HG03378 (cell line): ENCODE results near the gene GPRIN3.
"Not testable (repeated sequence)": the region's sequence is repeated elsewhere in the genome, so short reads cannot be mapped to it uniquely, and the experiment has no call there.

Experiments
- ATAC-seq: cut with Tn5 transposase; IDR thresholded peaks from one replicate; pipeline ENCODE4 v1.9.1; 2021; ENCODE audit warnings: mild to moderate bottlenecking, moderate library complexity; ENCODE audit not compliant: unreplicated experiment

The GPRIN3 gene

DNA sequence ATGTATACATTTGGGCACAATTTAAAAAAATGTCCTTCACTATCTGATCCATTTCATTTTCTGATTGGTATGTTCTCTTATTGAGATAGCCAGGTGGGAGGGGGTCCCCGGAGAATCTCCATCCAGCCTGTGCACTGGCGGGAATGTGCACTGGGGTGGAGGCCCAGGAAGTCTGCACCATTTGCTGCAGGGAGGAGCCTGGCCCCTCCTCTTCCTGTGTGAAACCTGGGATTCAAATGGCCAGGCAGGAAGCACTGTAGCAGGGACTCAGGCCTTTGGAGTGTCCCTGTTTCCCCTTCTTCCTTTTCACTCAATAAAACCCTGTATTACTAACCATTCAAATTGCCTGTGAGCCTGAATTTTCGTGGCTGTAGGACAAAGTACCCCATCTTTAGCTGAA is 44.3 kb downstream of the GPRIN3 start:
- no peak for ATAC-seq

DNA sequence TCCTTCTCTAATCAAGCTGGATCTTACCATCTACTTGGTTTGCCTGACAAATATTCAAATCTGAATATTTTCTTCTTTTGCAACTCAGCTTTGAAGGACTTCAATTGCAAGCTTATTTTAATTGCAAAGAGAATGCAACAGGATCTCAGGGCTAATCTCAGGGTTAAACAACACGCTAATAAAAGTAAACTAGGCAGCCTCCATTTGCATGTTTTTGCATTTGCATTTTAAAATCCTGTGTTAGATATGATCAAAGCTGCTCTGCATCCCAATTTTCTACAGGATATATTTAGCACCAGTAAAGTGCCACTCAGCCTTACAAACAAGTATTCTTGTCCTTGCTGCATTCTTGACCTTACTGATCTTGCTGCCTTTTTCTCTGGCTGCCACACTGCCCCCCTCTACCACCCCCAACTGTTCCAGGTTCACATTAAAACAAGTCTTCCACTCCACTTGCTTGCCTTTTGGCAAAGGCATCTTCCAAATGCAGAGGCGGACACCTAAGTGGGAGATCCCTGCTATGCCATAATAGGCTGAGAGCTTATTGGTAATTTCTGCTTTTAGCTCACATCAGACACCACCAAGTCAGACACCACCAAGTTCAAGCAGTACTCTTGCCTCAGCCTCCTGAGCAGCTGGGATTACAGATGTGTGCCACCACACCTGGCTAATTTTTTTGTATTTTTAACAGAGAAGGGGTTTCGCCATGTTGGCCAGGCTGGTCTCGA is 48.1 kb downstream of the GPRIN3 start:
- ATAC-seq = no peak

DNA sequence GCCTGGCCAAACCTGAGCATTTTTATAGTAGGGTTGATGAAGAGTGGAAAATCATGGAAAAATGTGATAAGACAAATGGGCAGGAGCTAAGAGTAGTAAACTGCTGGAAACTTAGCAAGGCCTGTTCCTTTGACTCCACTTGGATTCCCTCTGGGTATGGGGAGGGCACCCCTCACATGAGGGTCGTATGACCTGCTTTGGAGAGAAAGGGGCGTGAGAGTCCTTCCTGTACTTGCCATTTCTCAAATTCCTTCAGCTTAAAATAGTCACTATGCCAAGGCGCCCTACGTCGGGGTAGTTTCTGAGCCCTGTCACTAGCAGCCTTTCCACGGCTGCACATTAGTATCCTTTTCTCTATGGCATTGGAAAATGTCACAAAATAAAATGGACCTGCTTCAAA is 49.1 kb downstream of the GPRIN3 start:
- ATAC-seq = no peak

DNA sequence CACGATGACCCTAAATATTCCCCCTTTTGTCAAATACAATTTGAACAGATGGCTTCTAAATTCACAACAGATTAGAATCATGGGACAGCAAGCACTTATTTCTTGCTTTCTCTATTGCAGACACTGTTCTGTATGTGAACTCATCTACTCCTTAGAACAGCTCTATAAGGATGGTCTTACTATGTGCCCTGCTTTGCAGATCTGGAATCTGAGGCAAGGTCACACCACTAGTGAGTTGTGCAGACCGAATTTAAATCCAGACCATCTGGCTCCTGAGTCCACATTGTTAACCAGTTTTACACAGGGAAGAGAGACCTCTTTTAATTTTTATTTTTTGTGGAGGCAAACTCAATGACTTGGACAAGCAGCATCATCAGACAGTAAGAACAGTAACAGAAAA is 50.2 kb downstream of the GPRIN3 start:
- ATAC-seq = no peak

DNA sequence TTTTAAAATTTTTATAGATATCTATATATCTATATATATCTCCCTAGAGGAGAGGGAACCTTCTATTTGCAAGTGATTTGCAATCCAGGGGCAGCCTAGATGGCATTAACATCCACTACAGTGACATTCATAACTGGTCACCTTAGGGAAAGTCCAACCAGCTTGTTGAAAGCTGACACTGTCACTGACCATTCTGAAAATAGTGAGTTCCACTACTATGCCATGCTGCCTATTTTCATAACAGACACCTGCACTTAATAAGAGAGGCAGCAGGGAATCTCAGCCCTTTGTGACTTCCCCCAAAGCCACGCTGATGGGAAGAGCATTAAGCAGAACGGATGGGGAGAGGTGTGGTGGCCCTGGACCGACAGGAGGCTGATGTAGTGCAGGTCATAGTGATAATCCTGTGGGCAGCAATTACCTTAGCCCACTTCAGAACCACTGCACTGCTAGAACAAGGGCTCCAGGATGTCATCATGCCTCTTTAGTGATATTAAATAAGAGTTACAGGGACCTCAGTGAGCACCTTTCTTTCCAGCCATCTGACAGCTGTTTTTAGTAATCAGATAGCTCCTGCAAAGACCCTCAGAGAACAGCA is 51.3 kb downstream of the GPRIN3 start:
- no peak for ATAC-seq

DNA sequence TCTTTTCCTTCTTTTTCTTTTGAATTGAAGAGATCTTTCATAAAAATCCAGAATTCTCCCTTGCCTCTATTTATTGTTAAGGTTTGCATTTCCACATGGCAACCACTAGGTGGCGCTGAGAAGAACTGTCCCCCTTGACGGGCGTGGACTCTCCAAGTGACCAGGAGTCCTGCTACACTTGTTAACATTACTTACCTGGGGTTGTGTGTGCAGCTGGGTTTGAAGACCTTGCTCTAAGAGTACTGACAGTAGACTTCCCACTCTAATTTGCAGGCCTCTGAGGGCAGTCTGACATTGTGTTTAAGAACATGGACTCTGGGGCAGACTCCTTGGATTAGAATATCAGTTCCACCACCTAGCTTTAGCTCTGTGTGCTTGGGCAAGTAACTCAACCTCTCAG is 52.8 kb downstream of the GPRIN3 start:
- peak; percentile 53 for ATAC-seq

DNA sequence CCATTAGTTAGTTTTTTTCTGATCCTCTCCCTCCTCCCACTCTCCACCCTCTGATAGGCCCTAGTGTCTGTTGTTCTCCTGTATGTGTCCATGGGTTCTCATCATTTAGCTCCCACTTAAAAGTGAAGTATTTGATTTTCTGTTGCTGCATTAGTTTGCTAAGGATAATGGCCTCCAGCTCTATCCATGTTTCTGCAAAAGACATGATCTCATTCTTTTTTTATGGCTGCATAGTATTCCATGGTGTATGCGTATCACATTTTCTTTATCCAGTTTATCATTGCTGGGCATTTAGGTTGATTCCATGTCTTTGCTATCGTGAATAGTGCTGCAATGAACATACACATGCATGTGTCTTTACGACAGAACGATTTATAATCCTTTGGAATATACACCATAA is 53.3 kb downstream of the GPRIN3 start:
- ATAC-seq = not testable (repeated sequence)

DNA sequence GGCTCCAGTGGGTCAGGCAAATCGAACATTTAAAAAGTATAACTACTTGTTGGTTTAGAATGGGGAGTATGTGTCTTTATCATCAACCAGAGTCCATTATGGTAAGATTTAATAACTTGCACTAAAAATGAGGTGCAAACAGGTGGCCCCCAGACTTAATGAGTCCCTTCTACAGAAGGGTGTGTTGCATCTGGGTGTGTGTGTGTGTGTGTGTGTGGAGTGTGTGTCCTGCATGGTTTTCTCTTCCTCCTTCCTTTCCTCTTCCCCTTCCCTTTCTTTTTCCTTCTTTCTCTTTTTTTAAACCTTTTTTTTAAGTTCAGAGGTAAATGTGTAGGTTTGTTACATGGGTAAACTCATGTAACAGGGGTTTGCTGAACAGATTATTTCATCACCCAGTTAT is 53.7 kb downstream of the GPRIN3 start:
- no peak for ATAC-seq

DNA sequence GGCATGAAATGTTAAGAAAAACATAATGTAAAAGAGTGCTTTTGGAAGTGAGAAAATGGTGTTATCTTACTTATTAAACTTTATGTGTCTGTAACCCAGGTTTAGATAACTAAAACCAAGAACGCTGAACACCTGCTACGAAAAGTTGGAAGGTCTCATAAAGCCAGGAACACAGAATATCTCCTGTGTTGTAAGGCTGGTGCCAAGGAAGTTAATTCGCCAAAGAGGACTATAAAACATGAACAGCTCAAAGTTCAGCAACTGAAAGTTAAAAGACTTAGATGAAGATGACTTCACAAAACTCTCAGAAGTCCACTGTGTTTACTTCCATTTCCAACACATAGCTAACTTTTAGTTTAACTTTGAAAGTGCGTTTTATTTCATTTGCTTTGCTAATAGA is 54.3 kb downstream of the GPRIN3 start:
- no peak for ATAC-seq

DNA sequence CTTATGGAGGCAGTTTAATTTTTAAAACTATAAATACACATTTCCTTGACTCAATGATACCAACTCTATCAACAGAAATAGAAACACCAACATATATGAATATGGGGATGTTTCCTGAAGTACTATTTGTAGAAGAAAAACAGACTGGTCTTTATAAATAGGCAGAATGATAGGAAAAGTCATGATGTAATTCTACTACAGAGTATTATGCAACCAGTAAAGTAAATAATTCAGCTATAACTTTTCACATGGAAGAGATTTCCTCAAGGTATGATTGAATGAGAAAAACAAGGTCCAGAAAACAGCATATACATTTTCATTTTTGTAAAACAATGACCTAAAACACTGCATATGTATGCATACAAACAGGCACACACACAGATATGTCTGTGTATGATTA is 56.2 kb downstream of the GPRIN3 start:
- no peak for ATAC-seq

DNA sequence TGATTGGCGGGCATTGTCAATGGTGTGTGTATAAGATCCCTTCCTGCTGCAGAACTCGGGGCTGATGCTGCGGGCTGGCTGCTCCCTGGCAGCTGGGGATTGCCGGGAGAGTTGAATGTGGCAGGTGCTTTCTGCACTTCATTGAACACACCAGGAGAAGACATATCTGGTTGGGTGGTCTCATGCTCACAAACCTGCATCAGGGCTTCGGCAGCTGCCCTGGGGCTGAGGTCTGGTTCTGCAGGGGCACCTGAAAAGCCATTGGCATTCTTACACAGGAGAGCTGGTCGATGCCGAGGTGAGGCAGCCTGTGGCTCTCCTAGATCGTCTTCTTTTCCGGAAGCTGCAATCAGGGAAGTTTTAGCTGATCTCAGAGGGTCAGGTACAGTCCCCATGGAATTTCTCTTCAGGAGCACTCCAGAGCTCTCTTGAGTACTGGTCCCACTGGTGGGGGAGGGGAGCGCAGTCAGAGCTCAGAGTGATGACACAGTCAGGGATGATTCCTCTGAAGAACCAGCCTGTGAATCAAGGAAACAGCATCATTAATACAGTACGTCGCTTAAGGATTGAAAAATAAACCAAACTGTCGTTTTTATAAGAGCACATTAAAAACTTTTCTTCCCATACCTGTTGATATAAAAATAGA is 57.8 kb downstream of the GPRIN3 start:
- no peak for ATAC-seq

DNA sequence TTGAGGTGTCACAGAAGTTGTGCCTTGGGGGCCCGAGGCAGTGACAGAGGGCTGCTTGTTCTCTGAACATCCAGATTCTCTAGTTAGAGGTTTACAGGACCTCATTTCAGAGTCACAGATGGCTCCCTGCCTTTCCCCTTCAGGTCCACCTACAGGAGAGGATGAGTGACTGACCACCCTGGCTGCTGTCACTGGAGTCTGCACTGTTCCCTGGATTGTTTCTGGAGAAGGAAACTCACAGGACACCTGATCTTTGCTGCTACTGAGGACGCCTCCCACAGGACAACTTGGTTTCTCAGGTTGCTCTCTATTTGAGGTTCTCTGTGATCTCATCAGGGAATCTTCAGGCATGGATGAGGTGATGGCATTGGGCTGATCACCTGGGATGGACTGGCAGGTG is 58.3 kb downstream of the GPRIN3 start:
- ATAC-seq = no peak

DNA sequence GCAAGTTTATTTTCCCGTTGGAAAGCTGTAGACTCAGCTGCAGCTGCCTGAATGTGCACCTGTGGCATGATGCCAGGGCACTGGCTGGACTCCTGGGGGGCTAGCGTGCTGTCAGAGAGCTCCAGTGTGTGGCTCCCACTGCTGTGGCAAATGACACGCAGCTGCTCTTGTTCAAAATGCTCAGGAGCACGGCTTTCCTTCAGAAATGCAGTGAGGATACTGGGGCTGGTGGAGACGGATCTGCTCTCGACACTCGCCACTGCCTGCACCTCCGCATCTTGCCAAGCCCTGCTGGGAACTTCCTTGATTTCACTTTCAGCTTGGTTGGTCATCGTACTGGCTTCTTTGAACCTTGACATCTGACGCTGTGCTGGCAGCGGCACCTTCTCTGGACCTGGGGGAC is 58.7 kb downstream of the GPRIN3 start:
- ATAC-seq = no peak

DNA sequence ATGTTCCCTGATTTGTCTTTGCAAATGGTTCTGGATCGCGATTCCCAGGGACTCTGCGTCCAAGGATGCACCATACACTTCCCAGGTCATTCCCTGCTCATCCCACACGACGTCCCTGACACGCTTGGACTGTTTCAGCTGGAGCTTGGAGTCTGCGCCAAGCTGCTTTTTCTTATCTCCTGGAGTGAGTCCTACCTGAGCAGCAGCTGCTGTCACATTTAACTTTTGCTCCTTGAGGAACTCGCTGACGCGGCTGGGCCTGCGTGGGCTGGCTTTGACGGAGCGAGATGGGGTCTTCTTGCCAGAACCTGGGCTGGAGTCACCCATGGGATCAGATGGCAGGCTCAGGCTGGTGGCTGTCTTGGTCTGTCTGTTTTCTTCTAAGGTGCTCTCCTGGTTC is 59.6 kb downstream of the GPRIN3 start:
- ATAC-seq = no peak

DNA sequence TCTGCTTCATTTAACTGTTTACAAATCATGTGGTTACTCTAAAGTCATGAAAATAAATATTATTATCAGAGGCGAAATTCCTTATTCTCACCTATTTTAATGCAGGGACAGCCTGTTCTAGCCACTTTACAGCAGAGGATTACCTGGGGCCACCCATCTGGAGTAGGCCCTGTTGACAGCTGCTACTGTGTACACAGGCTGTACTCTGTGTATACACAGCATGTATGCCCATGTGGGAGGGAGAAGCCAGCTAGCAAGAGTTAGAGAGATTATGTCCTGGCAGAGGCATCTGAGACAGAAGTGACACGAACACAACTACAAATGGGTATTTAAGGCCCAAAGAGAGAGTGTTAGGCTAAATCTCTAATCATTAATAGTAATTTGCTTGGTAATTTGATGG is 62.1 kb downstream of the GPRIN3 start:
- ATAC-seq = no peak

DNA sequence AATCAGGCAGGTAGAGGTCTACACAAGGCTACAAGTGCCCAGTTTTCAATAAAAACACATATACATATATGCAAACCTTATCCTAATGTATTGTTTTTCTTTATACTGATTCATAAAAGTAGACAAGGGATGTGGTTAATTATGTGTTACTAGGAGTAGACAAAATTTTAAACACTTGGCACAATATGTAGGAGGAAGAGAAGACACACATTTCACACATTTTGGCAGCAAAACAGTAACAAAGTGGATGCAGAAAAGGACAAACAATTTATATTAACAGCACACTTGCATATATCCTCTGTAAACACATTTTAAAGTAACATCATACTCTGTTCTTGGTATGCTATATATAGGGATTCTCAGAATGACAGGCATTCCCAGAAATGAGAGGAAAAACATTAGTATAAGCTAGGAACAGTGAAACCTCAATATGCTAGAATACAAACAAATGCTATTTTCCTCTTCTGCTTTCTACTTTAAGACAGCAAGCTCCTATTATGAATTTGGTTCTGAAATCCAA is 63.8 kb downstream of the GPRIN3 start:
- no peak for ATAC-seq

DNA sequence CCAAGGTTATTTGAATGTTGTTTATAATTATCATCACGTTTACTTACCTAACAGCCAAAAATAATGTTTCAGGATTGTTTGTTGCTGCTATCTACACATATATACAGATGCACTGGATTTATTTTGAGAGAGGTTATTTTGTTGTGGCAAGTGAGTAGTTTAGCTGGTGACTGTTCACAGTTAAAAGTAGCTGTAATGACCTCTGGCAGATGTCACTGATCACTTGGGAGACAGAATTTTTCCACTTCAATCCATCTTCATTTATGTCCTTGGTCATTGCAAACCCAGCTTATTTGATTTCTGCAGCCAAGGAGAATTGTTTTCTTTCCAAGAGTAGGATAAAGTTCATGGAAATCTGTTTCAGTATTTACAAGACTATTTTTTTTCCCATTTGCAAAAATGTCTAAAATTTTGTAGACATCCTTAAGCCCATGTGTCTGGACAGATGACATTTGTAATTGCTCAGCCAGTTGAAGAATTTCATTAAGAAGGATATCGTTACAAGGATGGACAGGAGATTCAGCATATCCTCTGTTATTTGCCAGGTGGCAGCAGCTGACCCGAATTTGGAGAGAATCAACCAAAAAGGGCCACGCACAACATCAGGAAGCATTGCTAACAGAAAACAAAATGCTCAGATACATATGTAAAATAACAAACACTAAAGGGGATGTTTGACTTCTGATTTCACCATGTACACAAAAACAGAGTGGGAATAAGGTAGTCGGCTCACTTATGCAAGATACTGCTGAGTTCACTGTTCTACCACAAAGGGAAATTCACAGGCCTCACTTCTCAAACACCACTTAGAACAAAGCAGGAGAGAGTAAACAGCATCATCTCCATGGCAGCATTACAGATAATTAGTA is 64.5 kb downstream of the GPRIN3 start:
- no peak for ATAC-seq

DNA sequence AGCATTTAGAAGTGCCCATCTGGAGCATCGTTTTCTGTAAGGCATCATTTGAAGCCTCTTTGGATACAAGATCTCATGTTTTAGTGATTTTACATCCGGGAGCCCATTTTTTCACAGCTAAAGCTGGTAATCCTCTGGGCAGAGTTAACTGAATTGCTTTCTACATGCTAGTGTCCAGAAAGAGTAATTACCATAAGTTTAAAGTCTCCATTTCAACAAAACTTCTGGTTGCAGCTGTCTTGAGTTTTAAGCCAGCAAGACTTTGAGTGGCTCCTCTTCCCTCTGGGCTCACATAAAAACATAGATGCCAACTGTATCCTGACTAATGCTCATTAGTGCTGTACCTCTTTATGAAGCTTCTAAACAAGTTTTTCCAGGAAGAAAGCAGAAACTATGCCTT is 65.4 kb downstream of the GPRIN3 start:
- ATAC-seq = no peak

DNA sequence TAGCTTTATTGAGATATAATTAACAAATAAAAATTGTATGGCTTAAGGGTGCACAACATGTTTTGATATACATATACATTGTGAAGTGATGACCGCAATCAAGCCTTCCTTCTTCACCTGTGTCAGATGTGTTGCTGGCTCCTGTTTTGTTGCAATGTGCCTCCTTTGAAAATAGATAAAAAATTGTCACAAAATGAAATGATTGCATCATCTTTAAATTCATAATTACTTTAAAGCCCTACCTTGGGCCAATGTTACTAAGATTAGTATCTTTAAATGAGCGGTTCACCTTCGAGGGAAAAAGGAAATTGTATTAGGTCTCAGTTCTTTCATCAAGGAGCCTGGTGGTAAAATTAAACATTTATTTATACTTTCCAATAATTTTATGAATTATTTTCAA is 77.3 kb downstream of the GPRIN3 start:
- ATAC-seq = no peak

DNA sequence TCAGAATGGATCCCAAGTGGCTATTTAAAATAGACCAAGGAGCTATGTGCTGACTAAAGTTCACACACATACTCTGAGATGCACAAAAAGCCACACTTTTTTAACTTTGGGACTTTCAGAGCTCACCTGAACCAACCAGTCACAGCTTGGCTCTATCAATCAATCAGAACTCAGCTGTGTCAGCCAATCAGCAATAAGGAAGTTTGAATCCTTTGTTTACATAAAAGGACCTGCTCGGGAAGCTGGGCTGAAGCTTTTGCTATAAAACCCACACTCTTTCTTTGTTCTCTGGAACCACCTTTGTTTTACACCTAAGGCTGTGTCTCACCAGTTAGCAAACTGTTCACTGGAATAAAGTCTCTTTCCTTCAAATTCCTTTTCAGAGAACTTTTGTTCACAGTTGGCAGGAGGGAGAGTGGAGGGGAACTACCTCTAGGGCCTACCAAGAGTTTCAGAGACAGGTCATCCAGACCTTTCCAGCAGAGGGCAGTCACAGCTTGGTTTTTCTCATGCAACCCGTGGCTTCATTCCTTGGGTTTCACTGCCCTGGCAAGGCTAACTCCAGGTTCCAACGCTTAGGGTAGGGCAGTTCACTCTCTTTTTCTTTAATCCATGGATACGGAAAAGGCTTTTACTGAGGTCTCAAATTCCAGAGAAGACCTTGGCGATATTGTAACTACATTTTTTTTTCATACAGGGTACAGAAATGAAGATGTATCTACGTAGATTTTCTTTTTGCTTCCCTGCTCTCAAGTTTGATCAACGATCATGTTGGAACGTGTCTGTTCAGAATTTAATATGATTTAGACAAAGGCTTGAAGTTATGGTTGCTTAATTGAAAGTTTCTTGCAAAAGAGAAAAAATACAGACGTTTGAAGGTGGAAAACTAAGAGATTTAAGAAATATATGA is 80.7 kb downstream of the GPRIN3 start:
- peak; percentile 91 for ATAC-seq
